ENCODE results near the gene TUB. TPM values are rescaled to one million over a fixed set of nuclear protein-coding genes. Genes with fewer than 3 reads are reported as not detected.

The TUB gene
- total and polyA plus RNA-seq, 2 of the 8 experiments (the other 6 are each of a cell fraction or from before 2014, with no cell fraction given) = 15.3 to 31.3 TPM

- Histone ChIP-seq H2BK20ac (ENCODE audit: low read length) (no peak overlapping the region), H3K14ac (ENCODE audit: insufficient read length) (no peak overlapping the region), H2BK12ac (ENCODE audit: low read depth, low read length) (0 out of 2 replicates have a peak overlapping the region, but pooled peaks have one; percentile 51), H4K8ac (ENCODE audit: extremely low read depth, insufficient read depth, low read length) (no peak overlapping the region; the same call in 1 of the 2 replicates), H3K18ac (ENCODE audit: extremely low read depth, low read length) (no peak overlapping the region), H3K4me2 (ENCODE audit: insufficient read depth in 1 of 2, low read depth in 2 of 2, low read length in 2 of 2) (no peak overlapping the region), H4K20me1 (replicated peaks in 1 of 2; ENCODE audit: control insufficient read depth in 1 of 2, insufficient read depth in 2 of 2, low read length in 2 of 2) (peaks cover 4 to 38% of the 10 kb centered on the region in 2 experiments), H2BK15ac (ENCODE audit: low read length) (0 out of 2 replicates have a peak overlapping the region, but pooled peaks have one; percentile 12), H3K56ac (replicated peaks; ENCODE audit: insufficient read length, low read depth, low read length) (no peak overlapping the region), H3K23me2 (ENCODE audit: low read depth, low read length) (no peaks in the 10 kb centered on the region), H2AFZ (ENCODE audit: low read length) (no peak overlapping the region), H2AK5ac (ENCODE audit: low read depth, low read length) (no peak overlapping the region; the same call in 1 of the 2 replicates), H3K27ac (ENCODE audit: low read depth, low read length) (no peak overlapping the region), H3K4ac (replicated peaks; ENCODE audit: insufficient read length, low read depth, low read length) (no peak overlapping the region), H3K23ac (ENCODE audit: insufficient read length) (no peak overlapping the region), H3K9me3 (ENCODE audit: insufficient read depth in 2 of 2, low read depth in 1 of 2, low read length in 1 of 2) (no peaks in the 10 kb centered on the region), H2BK5ac (ENCODE audit: low read depth, low read length) (no peak overlapping the region), H3K4me3 (ENCODE audit: extremely low read depth in 1 of 4, insufficient read depth in 2 of 4, low read depth in 3 of 4, low read length in 4 of 4) (no peak overlapping the region), H4K5ac (ENCODE audit: insufficient read length, low read depth, low read length) (no peak overlapping the region), H3K9ac (replicated peaks in 1 of 4; ENCODE audit: extremely low read depth in 1 of 4, low read depth in 3 of 4, low read length in 3 of 4) (no peak overlapping the region), H2BK120ac (replicated peaks; ENCODE audit: low read depth, low read length) (no peak overlapping the region), H3K4me1 (replicated peaks in 1 of 4; ENCODE audit: control insufficient read depth in 3 of 4, insufficient read depth in 4 of 4, low read length in 3 of 4) (peaks cover 9 to 46% (median 26%) of the 10 kb centered on the region in 4 experiments), H4K91ac (replicated peaks; ENCODE audit: insufficient read length, low read length) (no peak overlapping the region), H3K79me2 (ENCODE audit: control insufficient read depth in 1 of 2, insufficient read depth in 2 of 2, low read length in 2 of 2) (peaks cover 0 to 27% of the 10 kb centered on the region in 2 experiments; a peak in 2 of 4 replicates), H3K36me3 (ENCODE audit: control insufficient read depth in 2 of 4, insufficient read depth in 4 of 4, low read length in 3 of 4) (no peaks in the 10 kb centered on the region; a peak in 1 of 8 replicates), H3K27me3 (replicated peaks in 1 of 4; ENCODE audit: control insufficient read depth in 3 of 4, extremely low read depth in 1 of 4, insufficient read depth in 3 of 4, low read length in 3 of 4) (peaks cover 0 to 3% (median under 1%) of the 10 kb centered on the region in 4 experiments; a peak in 3 of 7 replicates), H3K79me1 (ENCODE audit: low read depth, low read length) (peaks cover 23% of the 10 kb centered on the region)
- POLR2A ChIA-PET (ENCODE audit: partially characterized antibody) = interaction anchor here (0.6 to 1.6 kb wide), 5 partner anchors 12 to 81 kb away, joined by 3 to 8 read pairs (median 4); no protein-coding TSS in a partner anchor
- CTCF ChIA-PET (ENCODE audit: partially characterized antibody) = interaction anchor here (0.7 to 30.2 kb wide), 16 partner anchors 7 to 197 kb away, joined by 3 to 1283 read pairs (median 48); partner anchors contain the start of gene EIF3F
- WGBS, 2 experiments (ENCODE audit: extremely low coverage in 1 of 2, insufficient coverage in 1 of 2, insufficient read length in 1 of 2, insufficient replicate concordance in 2 of 2, low coverage in 1 of 2, low lambda C conversion rate in 2 of 2, missing lambda C conversion rate in 1 of 2) = 76% methylated on average over 4 of the region's 4 CpGs; no CpG with 5 or more reads in 1 of the 2 experiments
- FAIRE-seq (no peak), DNase-seq (ENCODE audit: low read depth in 1 of 2, low spot score in 2 of 2) (no peak)
- no peak for TF ChIP-seq TAF7 (optimal IDR thresholded peaks at IDR 0.05; ENCODE audit: borderline replicate concordance, low read depth, low read length)
- TF ChIP-seq E2F6 (IDR thresholded peaks at IDR 0.05) = no peak
- TF ChIP-seq CTCF (IDR thresholded peaks at IDR 0.05; ENCODE audit: control extremely low read depth in 1 of 3, insufficient read depth in 1 of 3, low read depth in 1 of 3, low read length in 3 of 3) = peak; percentile 64 to 73 (median 64)
- TF ChIP-seq RAD21 (IDR thresholded peaks at IDR 0.05 in 1 of 2, conservative IDR thresholded peaks at IDR 0.05 in 1 of 2; ENCODE audit: low read depth in 2 of 2, low read length in 2 of 2) = peak; percentile 70 to 81
- TF ChIP-seq EZH2 (IDR thresholded peaks at IDR 0.05; ENCODE audit: low read depth, low read length, severe bottlenecking) = no peak
Observed at GRCh38 chr11:8087185-8087584, 6.2 kb downstream of the TUB start.
